GM19099 (cell line): Measurements from ENCODE around the gene SUDS3.

ENCODE experiments used
- POLR2A ChIP-seq: IDR thresholded peaks from 3 replicates; pipeline ENCODE4 v1.6.1; 2011; ENCODE audit warnings: low read depth; ENCODE audit not compliant: insufficient read length; ENCODE audit errors: extremely low read depth

Gene SUDS3

GRCh38 chr12:118439068-118439467 lies 62.7 kb downstream of the SUDS3 start:
- no peak for TF ChIP-seq POLR2A

DNA sequence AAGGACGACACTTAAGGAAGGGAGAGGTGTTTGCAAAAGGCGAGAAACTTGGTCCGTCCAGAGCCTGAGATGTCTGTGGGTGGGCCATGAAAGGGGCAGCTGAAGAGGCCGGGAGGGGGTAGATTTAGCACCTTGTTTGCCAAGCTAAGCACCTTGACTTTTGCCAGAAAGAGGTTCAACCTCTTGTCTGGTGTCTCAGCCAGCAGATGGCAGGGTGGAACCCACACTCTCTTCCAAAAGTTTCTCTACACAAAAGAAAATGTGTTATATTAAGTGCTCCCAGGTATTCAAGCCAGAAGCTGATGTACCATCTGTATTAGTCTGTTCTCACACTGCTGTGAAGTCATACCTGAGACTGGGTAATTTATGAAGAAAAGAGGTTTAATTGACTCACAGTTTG lies 69.9 kb downstream of the SUDS3 start:
- no peak for TF ChIP-seq POLR2A

GRCh38 chr12:118447181-118447580 lies 70.8 kb downstream of the SUDS3 start:
- TF ChIP-seq POLR2A = no peak

DNA sequence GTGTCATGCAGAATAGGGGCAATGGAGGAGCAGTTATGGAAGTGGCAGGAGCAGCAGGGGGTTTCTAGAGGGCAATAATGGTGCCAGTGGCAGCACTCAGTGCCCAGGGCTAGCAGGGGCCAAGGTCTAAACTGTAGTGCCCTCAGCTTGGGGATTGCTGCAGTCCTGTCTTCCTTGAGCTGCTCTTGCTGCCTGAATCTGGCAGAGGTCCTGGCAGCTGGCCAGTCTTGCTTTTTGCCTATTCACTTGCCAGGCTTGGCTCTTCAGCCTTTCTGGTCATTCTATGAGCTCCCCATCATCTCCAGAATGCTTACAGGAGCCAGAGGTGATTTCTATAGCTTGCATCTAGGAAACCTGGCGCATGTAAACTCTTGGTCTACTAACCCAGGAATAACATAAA lies 72.0 kb downstream of the SUDS3 start:
- TF ChIP-seq POLR2A = no peak

DNA sequence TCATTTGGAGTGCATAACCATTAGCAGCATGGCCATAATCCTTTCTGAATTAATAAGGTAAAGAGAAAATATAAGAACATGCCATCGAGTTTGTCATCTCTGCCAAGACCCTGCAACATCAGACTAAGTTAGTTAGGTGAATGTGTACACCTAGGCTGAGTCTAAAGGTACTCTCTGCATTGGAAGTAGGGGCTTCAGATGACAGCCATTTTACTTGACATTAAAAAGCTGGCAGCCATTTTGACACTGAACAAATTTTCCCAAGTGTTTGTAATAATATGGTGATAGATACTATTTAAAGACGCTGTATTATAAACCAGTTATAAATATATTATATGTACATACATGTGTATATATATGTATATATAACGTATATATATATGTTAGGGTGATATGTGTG lies 79.0 kb downstream of the SUDS3 start:
- no peak for TF ChIP-seq POLR2A

DNA sequence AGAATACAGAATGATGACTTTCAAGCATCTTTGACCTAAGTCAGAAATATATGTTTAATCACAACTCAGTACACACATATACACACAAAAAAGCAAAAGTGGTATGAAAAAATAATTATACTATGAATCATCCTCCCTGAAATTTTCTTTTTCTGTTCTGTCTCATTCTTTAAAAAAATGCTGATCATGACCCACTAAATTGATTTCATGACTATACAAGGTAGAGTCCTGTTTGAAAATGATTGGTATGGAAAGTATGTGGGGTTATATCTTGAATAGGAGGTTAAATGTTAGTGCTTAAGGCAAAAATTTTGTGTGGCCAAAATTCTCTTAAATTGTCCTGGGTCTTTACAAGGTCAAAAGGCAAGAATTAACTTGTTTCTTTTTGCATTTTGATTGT lies 80.4 kb downstream of the SUDS3 start:
- no peak for TF ChIP-seq POLR2A

- no peak for TF ChIP-seq POLR2A
Measured at GRCh38 chr12:118459110-118459509, 82.8 kb downstream of the SUDS3 start.

DNA sequence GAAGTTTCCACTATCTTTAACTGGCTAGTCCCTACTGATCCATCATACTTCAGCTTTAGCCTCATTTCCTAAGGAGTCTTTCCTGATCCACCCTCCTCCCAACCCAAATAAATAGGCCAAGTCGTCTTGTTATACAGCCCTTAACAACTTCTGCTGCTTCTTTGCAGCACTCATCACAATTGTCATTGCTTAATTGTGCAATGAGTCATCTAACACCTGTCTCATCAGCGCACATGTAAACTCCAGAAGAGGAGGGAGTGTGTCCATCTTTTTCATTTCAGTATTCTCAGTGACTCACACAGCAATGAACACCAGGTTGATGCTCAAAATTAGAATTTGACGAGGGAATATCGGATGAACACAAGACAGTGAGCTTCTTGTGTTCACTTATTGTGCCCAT lies 87.3 kb downstream of the SUDS3 start:
- no peak for TF ChIP-seq POLR2A

- no peak for TF ChIP-seq POLR2A
Measured at GRCh38 chr12:118465706-118466105, 89.4 kb downstream of the SUDS3 start.
